ENCODE data around the gene CYBRD1.
A peak's percentile ranks its signal among the peaks of the same experiment; 100 is the strongest.

The CYBRD1 gene

GRCh38 chr2:171575606-171576005 lies 53.3 kb downstream of the CYBRD1 start:
- Histone ChIP-seq H3K36me3 (ENCODE audit: insufficient read depth, low read length) (no peaks in the 10 kb centered on the region), H3K4me1 (ENCODE audit: control insufficient read depth, insufficient read depth, low read length, unreplicated experiment) (no peaks in the 10 kb centered on the region), H3K27ac (ENCODE audit: low read depth, low read length) (no peak overlapping the region), H2AFZ (ENCODE audit: low read length, unreplicated experiment) (no peak overlapping the region), H3K27me3 (ENCODE audit: insufficient read depth, low read length) (no peaks in the 10 kb centered on the region), H3K79me2 (ENCODE audit: control insufficient read depth, insufficient read depth, low read length, unreplicated experiment) (no peaks in the 10 kb centered on the region), H3K4me3 (ENCODE audit: low read depth, low read length) (no peak overlapping the region)

GRCh38 chr2:171578127-171578803 lies 56.0 kb downstream of the CYBRD1 start:
- H3K79me2 ChIP-seq (ENCODE audit: control insufficient read depth, insufficient read depth, low read length, unreplicated experiment) = no peaks in the 10 kb centered on the region
- no peaks in the 10 kb centered on the region for H3K27me3 ChIP-seq (ENCODE audit: insufficient read depth, low read length)
- H3K4me3 ChIP-seq (ENCODE audit: low read depth, low read length) = no peak overlapping the region
- no peaks in the 10 kb centered on the region for H3K4me1 ChIP-seq (ENCODE audit: control insufficient read depth, insufficient read depth, low read length, unreplicated experiment)
- H2AFZ ChIP-seq (ENCODE audit: low read length, unreplicated experiment) = no peak overlapping the region
- no peaks in the 10 kb centered on the region for H3K36me3 ChIP-seq (ENCODE audit: insufficient read depth, low read length)
- no peak overlapping the region for H3K27ac ChIP-seq (ENCODE audit: low read depth, low read length)

GRCh38 chr2:171579481-171579880 lies 57.2 kb downstream of the CYBRD1 start:
- H2AFZ ChIP-seq (ENCODE audit: low read length, unreplicated experiment) = no peak overlapping the region
- H3K27ac ChIP-seq (ENCODE audit: low read depth, low read length) = no peak overlapping the region
- no peaks in the 10 kb centered on the region for H3K27me3 ChIP-seq (ENCODE audit: insufficient read depth, low read length)
- no peaks in the 10 kb centered on the region for H3K79me2 ChIP-seq (ENCODE audit: control insufficient read depth, insufficient read depth, low read length, unreplicated experiment)
- no peak overlapping the region for H3K4me3 ChIP-seq (ENCODE audit: low read depth, low read length)
- H3K36me3 ChIP-seq (ENCODE audit: insufficient read depth, low read length) = no peaks in the 10 kb centered on the region
- no peaks in the 10 kb centered on the region for H3K4me1 ChIP-seq (ENCODE audit: control insufficient read depth, insufficient read depth, low read length, unreplicated experiment)

GRCh38 chr2:171583566-171583965 lies 61.3 kb downstream of the CYBRD1 start:
- no peaks in the 10 kb centered on the region for H3K36me3 ChIP-seq (ENCODE audit: insufficient read depth, low read length)
- H3K79me2 ChIP-seq (ENCODE audit: control insufficient read depth, insufficient read depth, low read length, unreplicated experiment) = no peaks in the 10 kb centered on the region
- no peak overlapping the region for H3K27ac ChIP-seq (ENCODE audit: low read depth, low read length)
- no peak overlapping the region for H2AFZ ChIP-seq (ENCODE audit: low read length, unreplicated experiment)
- H3K4me1 ChIP-seq (ENCODE audit: control insufficient read depth, insufficient read depth, low read length, unreplicated experiment) = no peaks in the 10 kb centered on the region
- no peaks in the 10 kb centered on the region for H3K27me3 ChIP-seq (ENCODE audit: insufficient read depth, low read length)
- H3K4me3 ChIP-seq (ENCODE audit: low read depth, low read length) = no peak overlapping the region

GRCh38 chr2:171584001-171584400 lies 61.7 kb downstream of the CYBRD1 start:
- Histone ChIP-seq H3K79me2 (ENCODE audit: control insufficient read depth, insufficient read depth, low read length, unreplicated experiment) (no peaks in the 10 kb centered on the region), H3K4me1 (ENCODE audit: control insufficient read depth, insufficient read depth, low read length, unreplicated experiment) (no peaks in the 10 kb centered on the region), H3K36me3 (ENCODE audit: insufficient read depth, low read length) (no peaks in the 10 kb centered on the region), H3K27me3 (ENCODE audit: insufficient read depth, low read length) (no peaks in the 10 kb centered on the region), H3K27ac (ENCODE audit: low read depth, low read length) (no peak overlapping the region), H2AFZ (ENCODE audit: low read length, unreplicated experiment) (no peak overlapping the region), H3K4me3 (ENCODE audit: low read depth, low read length) (no peak overlapping the region)

- H3K27me3 ChIP-seq (ENCODE audit: insufficient read depth, low read length) = no peaks in the 10 kb centered on the region; the same call in 1 of the 2 replicates
- no peak overlapping the region for H3K27ac ChIP-seq (ENCODE audit: low read depth, low read length)
- no peak overlapping the region for H2AFZ ChIP-seq (ENCODE audit: low read length, unreplicated experiment)
- H3K4me3 ChIP-seq (ENCODE audit: low read depth, low read length) = no peak overlapping the region
- no peaks in the 10 kb centered on the region for H3K79me2 ChIP-seq (ENCODE audit: control insufficient read depth, insufficient read depth, low read length, unreplicated experiment)
- no peaks in the 10 kb centered on the region for H3K4me1 ChIP-seq (ENCODE audit: control insufficient read depth, insufficient read depth, low read length, unreplicated experiment)
- H3K36me3 ChIP-seq (ENCODE audit: insufficient read depth, low read length) = no peaks in the 10 kb centered on the region
Measured at GRCh38 chr2:171587132-171587531, 64.9 kb downstream of the CYBRD1 start.

- no peak overlapping the region for H2AFZ ChIP-seq (ENCODE audit: low read length, unreplicated experiment)
- no peaks in the 10 kb centered on the region for H3K4me1 ChIP-seq (ENCODE audit: control insufficient read depth, insufficient read depth, low read length, unreplicated experiment)
- H3K4me3 ChIP-seq (ENCODE audit: low read depth, low read length) = no peak overlapping the region
- H3K79me2 ChIP-seq (ENCODE audit: control insufficient read depth, insufficient read depth, low read length, unreplicated experiment) = no peaks in the 10 kb centered on the region
- no peak overlapping the region for H3K27ac ChIP-seq (ENCODE audit: low read depth, low read length)
- no peaks in the 10 kb centered on the region; the same call in 1 of the 2 replicates for H3K27me3 ChIP-seq (ENCODE audit: insufficient read depth, low read length)
- no peaks in the 10 kb centered on the region for H3K36me3 ChIP-seq (ENCODE audit: insufficient read depth, low read length)
Measured at GRCh38 chr2:171587567-171587966, 65.3 kb downstream of the CYBRD1 start.

- H3K27ac ChIP-seq (ENCODE audit: low read depth, low read length) = no peak overlapping the region
- no peaks in the 10 kb centered on the region for H3K4me1 ChIP-seq (ENCODE audit: control insufficient read depth, insufficient read depth, low read length, unreplicated experiment)
- no peaks in the 10 kb centered on the region for H3K36me3 ChIP-seq (ENCODE audit: insufficient read depth, low read length)
- H3K27me3 ChIP-seq (ENCODE audit: insufficient read depth, low read length) = no peaks in the 10 kb centered on the region; the same call in 1 of the 2 replicates
- H2AFZ ChIP-seq (ENCODE audit: low read length, unreplicated experiment) = no peak overlapping the region
- no peaks in the 10 kb centered on the region for H3K79me2 ChIP-seq (ENCODE audit: control insufficient read depth, insufficient read depth, low read length, unreplicated experiment)
- no peak overlapping the region for H3K4me3 ChIP-seq (ENCODE audit: low read depth, low read length)
Measured at GRCh38 chr2:171590116-171590515, 67.8 kb downstream of the CYBRD1 start.

- Histone ChIP-seq H3K36me3 (ENCODE audit: insufficient read depth, low read length) (no peaks in the 10 kb centered on the region), H2AFZ (ENCODE audit: low read length, unreplicated experiment) (no peak overlapping the region), H3K4me1 (ENCODE audit: control insufficient read depth, insufficient read depth, low read length, unreplicated experiment) (peaks cover 11% of the 10 kb centered on the region), H3K79me2 (ENCODE audit: control insufficient read depth, insufficient read depth, low read length, unreplicated experiment) (no peaks in the 10 kb centered on the region), H3K4me3 (ENCODE audit: low read depth, low read length) (peak overlapping the region; percentile 56), H3K27me3 (ENCODE audit: insufficient read depth, low read length) (no peaks in the 10 kb centered on the region; the same call in 1 of the 2 replicates), H3K27ac (ENCODE audit: low read depth, low read length) (no peak overlapping the region)
Measured at GRCh38 chr2:171592036-171592555, 69.8 kb downstream of the CYBRD1 start.

- Histone ChIP-seq H3K27me3 (ENCODE audit: insufficient read depth, low read length) (no peaks in the 10 kb centered on the region; the same call in 1 of the 2 replicates), H3K4me3 (ENCODE audit: low read depth, low read length) (peak overlapping the region; percentile 18; the same call in 1 of the 2 replicates), H3K4me1 (ENCODE audit: control insufficient read depth, insufficient read depth, low read length, unreplicated experiment) (peaks cover 16% of the 10 kb centered on the region), H3K27ac (ENCODE audit: low read depth, low read length) (peak overlapping the region; percentile 59), H2AFZ (ENCODE audit: low read length, unreplicated experiment) (peak overlapping the region; percentile 69), H3K36me3 (ENCODE audit: insufficient read depth, low read length) (no peaks in the 10 kb centered on the region), H3K79me2 (ENCODE audit: control insufficient read depth, insufficient read depth, low read length, unreplicated experiment) (no peaks in the 10 kb centered on the region)
Measured at GRCh38 chr2:171595456-171595855, 73.2 kb downstream of the CYBRD1 start.

GRCh38 chr2:171595896-171596295 lies 73.6 kb downstream of the CYBRD1 start:
- peak overlapping the region; percentile 59 for H3K27ac ChIP-seq (ENCODE audit: low read depth, low read length)
- H3K4me1 ChIP-seq (ENCODE audit: control insufficient read depth, insufficient read depth, low read length, unreplicated experiment) = peaks cover 16% of the 10 kb centered on the region
- no peaks in the 10 kb centered on the region for H3K36me3 ChIP-seq (ENCODE audit: insufficient read depth, low read length)
- no peak overlapping the region for H3K4me3 ChIP-seq (ENCODE audit: low read depth, low read length)
- H3K79me2 ChIP-seq (ENCODE audit: control insufficient read depth, insufficient read depth, low read length, unreplicated experiment) = no peaks in the 10 kb centered on the region
- no peaks in the 10 kb centered on the region for H3K27me3 ChIP-seq (ENCODE audit: insufficient read depth, low read length)
- peak overlapping the region; percentile 80 for H2AFZ ChIP-seq (ENCODE audit: low read length, unreplicated experiment)

Measured in ACC112 (cell line).